ENCODE measurements around the gene COL5A3.

COL5A3 gene

GRCh38 chr19:10021446-10021845 is 11.1 kb upstream of the COL5A3 start:
- DNase-seq: no peak
- TF ChIP-seq GATA1 (IDR thresholded peaks at IDR 0.05; ENCODE audit: low read depth, low read length): no peak
- no peak for TF ChIP-seq POLR2A (IDR thresholded peaks at IDR 0.05; ENCODE audit: low read length)

DNA sequence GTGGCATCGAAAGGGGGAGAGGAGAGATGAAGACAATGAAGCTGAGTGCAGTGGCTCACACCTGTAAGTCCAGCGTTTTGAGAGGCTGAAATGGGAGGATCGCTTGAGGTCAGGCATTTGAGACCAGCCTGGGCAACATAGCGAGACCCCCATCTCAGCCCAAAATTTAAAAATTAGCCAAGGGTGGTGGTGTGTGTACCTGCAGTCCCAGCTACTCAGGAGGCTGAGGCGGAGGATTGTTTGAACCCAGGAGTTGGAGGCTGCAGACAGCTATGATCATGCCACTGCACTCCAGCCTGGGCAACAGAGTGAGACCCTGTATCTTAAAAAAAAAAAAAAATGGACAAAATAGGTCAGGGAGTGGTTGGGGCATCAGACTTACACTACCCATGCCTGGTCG is 10.5 kb upstream of the COL5A3 start:
- TF ChIP-seq GATA1 (IDR thresholded peaks at IDR 0.05; ENCODE audit: low read depth, low read length): no peak
- no peak for TF ChIP-seq POLR2A (IDR thresholded peaks at IDR 0.05; ENCODE audit: low read length)
- no peak for DNase-seq

DNA sequence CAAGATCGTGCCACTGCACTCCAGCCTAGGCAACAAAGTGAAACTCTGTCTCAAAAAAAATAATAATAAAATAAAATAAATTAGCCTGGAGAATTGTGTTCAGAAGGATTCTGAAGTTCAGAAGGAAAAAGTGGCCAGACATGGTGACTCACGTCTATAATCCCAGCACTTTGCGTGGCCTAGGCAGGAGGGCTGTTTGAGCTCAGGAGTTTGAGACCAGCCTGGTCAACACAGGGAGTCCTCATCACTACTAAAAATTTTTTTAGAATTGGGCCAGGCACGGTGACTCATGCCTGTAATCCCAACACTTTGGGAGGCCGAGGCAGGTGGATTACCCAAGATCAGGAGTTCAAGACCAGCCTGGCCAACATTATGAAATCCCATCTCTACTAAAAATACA is 8.9 kb upstream of the COL5A3 start:
- no peak for DNase-seq
- TF ChIP-seq GATA1 (IDR thresholded peaks at IDR 0.05; ENCODE audit: low read depth, low read length): no peak
- TF ChIP-seq POLR2A (IDR thresholded peaks at IDR 0.05; ENCODE audit: low read length): no peak

GRCh38 chr19:10018786-10019185 is 8.5 kb upstream of the COL5A3 start:
- TF ChIP-seq GATA1 (IDR thresholded peaks at IDR 0.05; ENCODE audit: low read depth, low read length) (no peak), POLR2A (IDR thresholded peaks at IDR 0.05; ENCODE audit: low read length) (no peak)
- DNase-seq: no peak

DNA sequence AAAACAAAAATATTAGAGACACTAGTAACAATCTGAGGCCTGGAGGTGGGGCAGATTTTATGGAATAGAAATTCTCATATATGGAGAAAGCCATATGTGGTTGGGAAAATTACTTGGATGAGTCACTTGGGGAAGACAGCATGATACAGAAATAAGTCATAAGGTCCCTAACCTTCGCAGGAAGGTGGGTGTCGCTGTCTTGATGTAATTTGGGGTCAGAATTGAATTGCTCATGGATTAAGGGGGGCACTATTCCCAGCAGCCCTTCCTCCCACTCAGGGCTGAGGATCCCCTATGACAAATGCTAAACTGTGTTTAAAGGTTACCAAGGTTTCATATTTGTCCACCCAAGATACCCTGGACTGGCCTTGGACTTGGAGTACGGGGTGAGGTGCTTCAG is 8.0 kb upstream of the COL5A3 start:
- TF ChIP-seq GATA1 (IDR thresholded peaks at IDR 0.05; ENCODE audit: low read depth, low read length) (no peak), POLR2A (IDR thresholded peaks at IDR 0.05; ENCODE audit: low read length) (no peak)

DNA sequence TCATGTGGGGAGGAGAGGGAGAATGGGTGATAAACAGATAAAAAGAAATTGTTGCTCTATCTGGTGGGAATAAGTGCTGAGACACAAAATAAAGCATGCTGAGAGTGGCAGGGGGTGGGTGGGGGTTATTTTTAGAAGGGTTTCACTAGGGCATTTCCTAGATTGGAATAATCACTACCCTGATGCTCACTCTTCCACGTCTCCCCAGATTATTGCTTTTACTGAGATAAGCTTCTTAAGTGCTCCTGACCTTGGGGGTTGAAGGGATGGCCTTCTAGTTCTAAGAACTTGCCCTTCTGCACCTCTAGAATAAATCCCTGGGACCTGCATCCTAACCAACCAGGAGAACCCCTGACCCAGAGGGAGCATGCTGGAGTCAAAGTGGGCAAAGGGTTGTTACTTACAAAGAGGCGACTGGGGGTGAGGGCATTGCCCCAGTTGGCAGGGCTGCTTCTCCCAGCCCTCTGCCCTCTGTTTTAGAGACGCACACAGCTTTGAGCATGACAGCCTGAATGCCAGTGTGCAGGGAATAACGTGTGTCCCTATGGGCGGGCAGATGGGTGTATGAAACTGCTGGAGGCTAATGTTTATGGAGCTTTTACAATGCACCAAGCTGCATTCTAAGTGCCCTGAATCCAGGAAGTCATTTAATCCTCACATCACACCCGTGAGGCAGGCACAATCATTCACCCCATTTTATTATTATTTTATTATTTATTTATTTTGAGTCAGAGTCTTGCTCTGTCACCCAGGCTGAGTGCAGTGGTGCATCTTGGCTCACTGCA is 3.7 kb upstream of the COL5A3 start:
- no peak for DNase-seq
- no peak for TF ChIP-seq POLR2A (IDR thresholded peaks at IDR 0.05; ENCODE audit: low read length)
- TF ChIP-seq GATA1 (IDR thresholded peaks at IDR 0.05; ENCODE audit: low read depth, low read length): no peak

More for the DNA sequence above, 8.0 kb upstream of the COL5A3 start:
- no peak for DNase-seq

GRCh38 chr19:10013316-10013715 is 3.0 kb upstream of the COL5A3 start, which contains the start of gene RDH8:
Gene RDH8 (plus strand): TSS chr19:10013483. CDS start chr19:10013498, 15 bp downstream.
- DNase-seq: no peak
- TF ChIP-seq POLR2A (IDR thresholded peaks at IDR 0.05; ENCODE audit: low read length): no peak
- TF ChIP-seq GATA1 (IDR thresholded peaks at IDR 0.05; ENCODE audit: low read depth, low read length): no peak

DNA sequence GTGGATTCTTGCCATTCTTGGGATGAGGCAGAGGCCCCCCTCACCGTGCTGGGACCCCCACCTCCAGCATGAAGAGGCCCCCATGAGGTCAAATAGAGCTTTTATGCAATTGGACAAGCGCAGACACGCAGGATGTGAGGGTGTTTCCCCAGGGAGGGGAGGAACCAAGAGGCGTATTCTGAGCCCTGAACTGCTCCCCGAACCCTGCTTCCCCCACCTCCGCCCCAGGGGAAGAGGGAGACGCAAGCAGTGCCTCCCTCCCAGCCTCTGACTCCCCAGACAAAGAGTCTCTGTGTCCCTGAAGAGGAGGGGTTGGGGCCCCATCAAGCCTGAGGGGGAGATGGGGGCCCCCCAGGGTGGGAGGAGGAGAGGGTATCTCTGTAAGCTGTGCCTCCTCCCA is 1.7 kb upstream of the COL5A3 start:
- TF ChIP-seq GATA1 (IDR thresholded peaks at IDR 0.05; ENCODE audit: low read depth, low read length) (no peak), POLR2A (IDR thresholded peaks at IDR 0.05; ENCODE audit: low read length) (no peak)
- DNase-seq: no peak

DNA sequence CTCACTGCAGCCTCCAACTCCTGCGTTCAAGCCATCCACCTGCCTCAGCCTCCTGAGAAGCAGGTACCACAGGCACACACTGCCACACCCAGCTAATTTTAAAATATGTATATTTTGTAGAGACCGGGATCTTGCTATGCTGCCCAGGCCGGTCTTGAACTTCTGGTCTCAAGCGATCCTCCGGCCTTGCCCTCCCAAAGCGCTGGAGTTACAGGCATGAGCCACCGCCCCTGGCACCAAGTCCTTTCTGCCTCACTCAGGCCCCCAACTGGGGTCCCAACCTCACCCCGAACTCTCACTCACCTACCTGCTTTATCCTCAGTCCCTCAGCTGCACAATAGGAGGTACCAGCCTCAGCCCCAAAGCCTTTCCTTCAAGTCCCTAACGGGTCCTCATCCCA is 635 bp upstream of the COL5A3 start:
- DNase-seq: no peak
- TF ChIP-seq GATA1 (IDR thresholded peaks at IDR 0.05; ENCODE audit: low read depth, low read length) (no peak), POLR2A (IDR thresholded peaks at IDR 0.05; ENCODE audit: low read length) (no peak)

DNA sequence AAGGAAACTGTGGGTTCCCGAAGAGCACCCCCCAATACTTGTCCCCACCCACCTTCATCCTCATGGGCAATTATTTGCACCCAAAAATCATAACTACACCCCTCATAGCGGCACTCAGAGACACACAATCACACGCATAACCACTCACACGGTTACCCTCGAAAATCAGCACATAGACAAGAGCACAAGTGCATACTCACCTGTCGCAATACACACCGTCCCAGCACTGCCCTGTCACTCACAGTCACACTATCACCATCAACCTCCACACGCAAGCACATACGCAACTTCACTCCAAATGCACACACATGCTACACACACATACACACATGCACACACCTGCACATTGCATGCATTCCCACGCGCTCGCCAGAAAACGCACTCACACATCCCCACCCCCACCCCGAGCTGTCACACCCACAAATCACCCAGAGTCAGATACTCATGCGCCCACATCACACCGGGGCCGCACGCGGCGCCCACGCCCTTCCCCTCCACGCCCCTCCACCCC is 535 bp downstream of the COL5A3 start:
- TF ChIP-seq GATA1 (IDR thresholded peaks at IDR 0.05; ENCODE audit: low read depth, low read length) (no peak), POLR2A (IDR thresholded peaks at IDR 0.05; ENCODE audit: low read length) (no peak)

DNA sequence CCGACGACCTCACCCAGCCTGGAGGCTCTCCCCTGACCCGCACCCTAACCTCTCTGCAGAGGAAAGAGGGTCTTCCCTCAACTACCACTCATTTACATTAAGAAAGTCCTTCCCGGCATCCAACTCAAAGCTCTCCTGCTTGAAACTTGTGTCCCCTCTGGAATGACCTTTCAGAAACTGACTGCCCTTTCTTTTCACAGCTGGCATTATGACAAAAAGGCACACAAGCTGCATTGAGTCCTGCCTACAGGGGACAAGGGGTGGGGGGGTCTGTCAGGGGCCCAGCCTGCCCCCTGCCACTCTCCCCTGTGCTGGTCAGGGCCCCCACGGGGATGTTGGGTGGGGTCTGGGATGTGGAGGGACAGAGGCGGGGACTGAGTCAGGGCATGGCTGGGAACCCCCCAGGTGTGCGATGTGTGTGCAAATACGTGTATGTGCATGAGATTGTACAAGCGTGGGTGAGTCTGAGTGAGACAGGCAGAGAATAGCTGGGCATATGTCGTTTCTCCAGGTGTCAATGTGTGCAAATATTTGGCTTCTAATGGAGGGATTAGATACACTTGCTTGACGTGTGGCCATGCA is 2.0 kb downstream of the COL5A3 start:
- no peak for TF ChIP-seq GATA1 (IDR thresholded peaks at IDR 0.05; ENCODE audit: low read depth, low read length)
- DNase-seq: no peak

More for the DNA sequence above, 535 bp downstream of the COL5A3 start:
- DNase-seq: no peak

GRCh38 chr19:10007371-10008183 is 2.7 kb downstream of the COL5A3 start:
- TF ChIP-seq GATA1 (IDR thresholded peaks at IDR 0.05; ENCODE audit: low read depth, low read length) (no peak), POLR2A (IDR thresholded peaks at IDR 0.05; ENCODE audit: low read length) (no peak)
- no peak for DNase-seq

- TF ChIP-seq POLR2A (IDR thresholded peaks at IDR 0.05; ENCODE audit: low read length): no peak
- no peak for TF ChIP-seq GATA1 (IDR thresholded peaks at IDR 0.05; ENCODE audit: low read depth, low read length)
- no peak for DNase-seq
Observed at GRCh38 chr19:10006752-10007323, 3.5 kb downstream of the COL5A3 start.

- no peak for TF ChIP-seq GATA1 (IDR thresholded peaks at IDR 0.05; ENCODE audit: low read depth, low read length)
- no peak for TF ChIP-seq POLR2A (IDR thresholded peaks at IDR 0.05; ENCODE audit: low read length)
- no peak for DNase-seq
Observed at GRCh38 chr19:10006335-10006708, 4.0 kb downstream of the COL5A3 start.

All from erythroblast (primary cell).